ENCODE results near the gene GABRR1. TPM values are rescaled to one million over a fixed set of nuclear protein-coding genes. Genes with fewer than 3 reads are reported as not detected.

The GABRR1 gene
- polyA plus RNA-seq, 3 donors: not detected

GRCh38 chr6:89154131-89154530 is 63.0 kb downstream of the GABRR1 start:
- Mint-ChIP-seq H3K36me3 (peaks cover 11 to 17% of the 10 kb centered on the region in 2 donors), H3K27ac (no peak overlapping the region), H3K4me1 (no peaks in the 10 kb centered on the region), H3K9me3 (no peaks in the 10 kb centered on the region), H3K4me3 (no peak overlapping the region), H3K27me3 (ENCODE audit: low read depth in 3 of 3) (peaks cover 0 to 3% (median 0%) of the 10 kb centered on the region in 3 donors)
- Histone ChIP-seq H3K4me1 (ENCODE audit: control insufficient read depth in 1 of 2, insufficient read depth in 2 of 2, low read length in 2 of 2) (no peaks in the 10 kb centered on the region), H3K9me3 (replicated peaks in 1 of 2; ENCODE audit: control insufficient read depth in 1 of 2, insufficient read depth in 1 of 2, low read length in 2 of 2) (no peaks in the 10 kb centered on the region), H3K4me3 (replicated peaks in 1 of 3; ENCODE audit: low read depth in 2 of 3, low read length in 3 of 3) (no peak overlapping the region), H3K4me2 (replicated peaks; ENCODE audit: extremely low read depth, low read length, poor library complexity, severe bottlenecking) (no peak overlapping the region), H3K36me3 (replicated peaks in 1 of 2; ENCODE audit: control insufficient read depth in 1 of 2, insufficient read depth in 2 of 2, low read length in 2 of 2) (peaks cover 0 to 5% of the 10 kb centered on the region in 2 donors), H4K20me1 (ENCODE audit: insufficient read depth, low read length) (no peaks in the 10 kb centered on the region), H3K27ac (ENCODE audit: low read depth in 1 of 2, low read length in 2 of 2) (no peak overlapping the region), H3K79me2 (ENCODE audit: insufficient read depth, low read length) (peaks cover 15% of the 10 kb centered on the region), H3K9ac (ENCODE audit: insufficient read depth, low read length, poor library complexity, severe bottlenecking) (no peak overlapping the region), H2AFZ (ENCODE audit: insufficient read depth, low read depth, low read length, poor library complexity, severe bottlenecking) (no peak overlapping the region), H3K27me3 (ENCODE audit: control insufficient read depth in 2 of 2, insufficient read depth in 2 of 2, low read length in 2 of 2) (no peaks in the 10 kb centered on the region)
- no peak for DNase-seq
- no CpG with 5 or more reads among the region's 1 CpG for WGBS (ENCODE audit: insufficient coverage)
- intact Hi-C loops (cut with micrococcal nuclease): no loop called here
- no peak for TF ChIP-seq CTCF (IDR thresholded peaks at IDR 0.05)

- Mint-ChIP-seq H3K9me3 (no peaks in the 10 kb centered on the region), H3K36me3 (peaks cover 4 to 5% of the 10 kb centered on the region in 2 donors), H3K4me3 (no peak overlapping the region), H3K27me3 (ENCODE audit: low read depth in 3 of 3) (peaks cover 0 to 3% (median 0%) of the 10 kb centered on the region in 3 donors), H3K4me1 (peaks cover 13% of the 10 kb centered on the region), H3K27ac (no peak overlapping the region)
- H3K4me2 ChIP-seq (replicated peaks; ENCODE audit: extremely low read depth, low read length, poor library complexity, severe bottlenecking): no peak overlapping the region
- WGBS (ENCODE audit: insufficient coverage): 85% methylated on average over 12 of the region's 17 CpGs
- no peaks in the 10 kb centered on the region for H4K20me1 ChIP-seq (ENCODE audit: insufficient read depth, low read length)
- no peaks in the 10 kb centered on the region for H3K27me3 ChIP-seq (ENCODE audit: control insufficient read depth in 2 of 2, insufficient read depth in 2 of 2, low read length in 2 of 2)
- H3K27ac ChIP-seq (ENCODE audit: low read depth in 1 of 2, low read length in 2 of 2): no peak overlapping the region
- DNase-seq: no peak
- peaks cover 8 to 21% of the 10 kb centered on the region in 2 donors for H3K4me1 ChIP-seq (ENCODE audit: control insufficient read depth in 1 of 2, insufficient read depth in 2 of 2, low read length in 2 of 2)
- H3K9ac ChIP-seq (ENCODE audit: insufficient read depth, low read length, poor library complexity, severe bottlenecking): no peak overlapping the region
- H3K4me3 ChIP-seq (replicated peaks in 1 of 3; ENCODE audit: low read depth in 2 of 3, low read length in 3 of 3): no peak overlapping the region
- intact Hi-C loops (cut with micrococcal nuclease): loop anchor here in 1 of 2 donors (5.0 kb wide), 1 partner anchor 166 kb away; no protein-coding TSS in a partner anchor
- H3K79me2 ChIP-seq (ENCODE audit: insufficient read depth, low read length): peaks cover 45% of the 10 kb centered on the region
- no peak for TF ChIP-seq CTCF (IDR thresholded peaks at IDR 0.05)
- no peaks in the 10 kb centered on the region for H3K36me3 ChIP-seq (replicated peaks in 1 of 2; ENCODE audit: control insufficient read depth in 1 of 2, insufficient read depth in 2 of 2, low read length in 2 of 2)
- H2AFZ ChIP-seq (ENCODE audit: insufficient read depth, low read depth, low read length, poor library complexity, severe bottlenecking): no peak overlapping the region
- no peaks in the 10 kb centered on the region for H3K9me3 ChIP-seq (replicated peaks in 1 of 2; ENCODE audit: control insufficient read depth in 1 of 2, insufficient read depth in 1 of 2, low read length in 2 of 2)
Measured at GRCh38 chr6:89148016-89148750, 69.0 kb downstream of the GABRR1 start.
